C4-2B (cell line): ENCODE data around the gene C17orf107.

ENCODE experiments used
- CTCF ChIP-seq: fragments of 450-650 bp; conservative IDR thresholded peaks from 2 replicates; pipeline ENCODE4 v1.5.1; 2017; ENCODE audit warnings: mild to moderate bottlenecking
- ZFX ChIP-seq: fragments of 450-650 bp; IDR thresholded peaks from 2 replicates; pipeline ENCODE4 v1.6.1; 2017

DNA sequence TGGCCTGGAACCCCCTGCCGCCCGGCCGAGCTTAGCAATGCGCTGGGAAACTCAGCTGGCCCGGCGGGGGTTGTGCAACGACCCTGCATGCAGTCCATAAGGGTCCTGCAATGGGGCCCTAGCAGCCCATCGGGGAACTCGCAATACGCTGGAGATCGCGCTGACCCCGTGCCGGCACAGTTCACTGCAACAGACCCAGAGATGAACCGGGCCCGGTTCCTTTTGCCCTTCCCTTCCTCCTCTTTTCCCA is 40.1 kb downstream of the C17orf107 start:
- TF ChIP-seq CTCF (no peak), ZFX (peak; percentile 56; the same call in 1 of the 2 replicates)
